Measurements from ENCODE around the gene PHC3.

GRCh38 chr3:170102431-170102830 lies 79.1 kb downstream of the PHC3 start:
- TF ChIP-seq CTCF (IDR thresholded peaks at IDR 0.05; ENCODE audit: poor library complexity, severe bottlenecking) = no peak
- TF ChIP-seq EZH2 (IDR thresholded peaks at IDR 0.05; ENCODE audit: borderline replicate concordance, insufficient read depth, low read length, poor library complexity, severe bottlenecking) = no peak
- TF ChIP-seq POLR2AphosphoS5 (IDR thresholded peaks at IDR 0.05) = no peak
- TF ChIP-seq REST (IDR thresholded peaks at IDR 0.05; ENCODE audit: borderline replicate concordance) = no peak
- TF ChIP-seq RAD21 (conservative IDR thresholded peaks at IDR 0.05) = no peak
- no peak for TF ChIP-seq SMC3 (conservative IDR thresholded peaks at IDR 0.05; ENCODE audit: poor library complexity)

Measured in neural cell (in vitro differentiated cells).